K562 (cell line): ENCODE results near the gene MIDN. TPM values are rescaled to one million over a fixed set of nuclear protein-coding genes. Genes with fewer than 3 reads are reported as not detected.

Experiments
- CBX1 ChIP-seq: sonication (generic); IDR thresholded peaks from 2 replicates; pipeline ENCODE4 v1.6.1; 2016; ENCODE audit warnings: antibody characterized with exemption, low read depth, mild to moderate bottlenecking
- COPS2 ChIP-seq: fragments of 450-650 bp; conservative IDR thresholded peaks from 2 replicates; pipeline ENCODE4 v1.6.1; 2016; ENCODE audit warnings: mild to moderate bottlenecking, moderate library complexity
- GABPA ChIP-seq: fragments of 200-800 bp; sonication (Bioruptor generic); conservative IDR thresholded peaks from 2 replicates; pipeline ENCODE4 v1.6.1; 2016; ENCODE audit warnings: low read depth, missing genetic modification characterization, missing compliant biosample characterization
- GTF2E2 ChIP-seq: fragments of 200-800 bp; sonication (Bioruptor generic); IDR thresholded peaks from 2 replicates; pipeline ENCODE4 v1.6.1; 2016; ENCODE audit warnings: missing genetic modification characterization, missing compliant biosample characterization
- HSF4 ChIP-seq: fragments of 250-450 bp; sonication (Bioruptor Pico); IDR thresholded peaks from 2 replicates; pipeline ENCODE4 v2.1.2; 2022; ENCODE audit warnings: mild to moderate bottlenecking, moderate library complexity, borderline replicate concordance
- NFIC ChIP-seq: fragments of 450-650 bp; IDR thresholded peaks from 2 replicates; pipeline ENCODE4 v1.6.1; 2017; ENCODE audit warnings: mild to moderate bottlenecking, inconsistent platforms
- SRSF3 ChIP-seq: fragments of 200-400 bp; formaldehyde crosslinking; IDR thresholded peaks from 2 replicates; pipeline ENCODE4 v1.6.1; 2016; ENCODE audit warnings: mild to moderate bottlenecking, low read length, moderate library complexity; ENCODE audit not compliant: insufficient read depth
- STAT5B ChIP-seq: fragments of 250-450 bp; sonication (Bioruptor Pico); IDR thresholded peaks from 2 replicates; pipeline ENCODE4 v1.8.0; 2021; ENCODE audit warnings: mild to moderate bottlenecking, inconsistent platforms
- TOE1 ChIP-seq, 2 experiments: fragments of 450-650 bp in 1 of 2; sonication (generic) in 1 of 2; formaldehyde crosslinking in 1 of 2; IDR thresholded peaks; 2 replicates each; pipeline versions ENCODE4 v1.7.1 to v1.8.0; 2016 to 2022; ENCODE audit warnings: borderline replicate concordance in 2 of 2, mild to moderate bottlenecking in 2 of 2, antibody characterized with exemption in 1 of 2, inconsistent platforms in 1 of 2, low read depth in 1 of 2, missing genetic modification reagents in 1 of 2, moderate library complexity in 1 of 2
- ZBTB40 ChIP-seq, 2 experiments: fragments of 450-650 bp in 1 of 2; sonication (generic) in 1 of 2; formaldehyde crosslinking in 1 of 2; IDR thresholded peaks; 2 replicates each; pipeline versions ENCODE4 v1.7.1 to v1.9.0; 2016 to 2022; ENCODE audit warnings: inconsistent platforms in 1 of 2, mild to moderate bottlenecking in 1 of 2, missing genetic modification reagents in 1 of 2
- ZBTB43 ChIP-seq: sonication (generic); formaldehyde crosslinking; IDR thresholded peaks from 2 replicates; pipeline ENCODE4 v1.8.0; 2023; ENCODE audit warnings: mild to moderate bottlenecking, missing genetic modification reagents
- polyA plus RNA-seq, 8 experiments: library from polyadenylated mRNA; depleted of rRNA in 4 of 8; stranded (reverse) in 5 of 8; unstranded in 3 of 8; fragments of >200 nt; fragmentation: Nextera tagmentation in 2 of 8; fragmentation: Illumina TruSeq in 1 of 8; extraction: Ambion mirVana in 2 of 8; extraction: Trizol in 1 of 8; gene quantifications; 2 replicates each; pipeline versions ENCODE4 v1.2.1 to v1.2.3, GENCODE V29; 2011 to 2014; ENCODE audit warnings: inconsistent platforms in 1 of 8, missing spikeins in 1 of 8
- total RNA-seq, 7 experiments: library from RNA; depleted of rRNA in 6 of 7; stranded (reverse); fragments of >200 nt in 6 of 7; fragmentation: Illumina TruSeq in 2 of 7; extraction: Trizol in 2 of 7; gene quantifications; 2 replicates each; pipeline versions ENCODE4 v1.2.1 to v1.2.3, GENCODE V29; 2011 to 2021; ENCODE audit warnings: low replicate concordance in 1 of 7
- TF ChIP-seq, protein P1 (sequence below), 2 experiments: IDR thresholded peaks in 1 of 2; conservative IDR thresholded peaks in 1 of 2; 2 replicates each; pipeline ENCODE4 v1.6.1; 2016; ENCODE audit warnings: low read depth in 2 of 2, mild to moderate bottlenecking in 1 of 2, missing compliant biosample characterization in 1 of 2, missing genetic modification characterization in 1 of 2, moderate library complexity in 1 of 2

MIDN gene
- total and polyA plus RNA-seq, 9 of the 15 experiments (the other 6 are each of a cell fraction or from before 2014, with no cell fraction given): 0.17 to 120 (median 10.1) TPM

GRCh38 chr19:1260749-1261537 is 12.6 kb downstream of the MIDN start (continued):
- TF ChIP-seq GTF2E2 (tag) (no peak), SRSF3 (no peak), STAT5B (CRISPR knock-in tag) (no peak), COPS2 (no peak), ZBTB43 (CRISPR knock-in tag) (0 out of 2 replicates have a peak, but pooled peaks have one; percentile 85), GABPA (peak; percentile 76), TOE1 (IDR thresholded peaks at IDR 0.05; ENCODE audit: borderline replicate concordance) (no peak), TOE1 (CRISPR knock-in tag; IDR thresholded peaks at IDR 0.05; ENCODE audit: borderline replicate concordance, low read depth) (no peak), NFIC (0 out of 2 replicates have a peak, but pooled peaks have one; percentile 11), CBX1 (no peak), HSF4 (CRISPR knock-in tag) (no peak), ZBTB40 (IDR thresholded peaks at IDR 0.05) (0 out of 2 replicates have a peak, but pooled peaks have one; percentile 11), ZBTB40 (CRISPR knock-in tag; IDR thresholded peaks at IDR 0.05) (no peak)
- TF ChIP-seq, protein P1, sequence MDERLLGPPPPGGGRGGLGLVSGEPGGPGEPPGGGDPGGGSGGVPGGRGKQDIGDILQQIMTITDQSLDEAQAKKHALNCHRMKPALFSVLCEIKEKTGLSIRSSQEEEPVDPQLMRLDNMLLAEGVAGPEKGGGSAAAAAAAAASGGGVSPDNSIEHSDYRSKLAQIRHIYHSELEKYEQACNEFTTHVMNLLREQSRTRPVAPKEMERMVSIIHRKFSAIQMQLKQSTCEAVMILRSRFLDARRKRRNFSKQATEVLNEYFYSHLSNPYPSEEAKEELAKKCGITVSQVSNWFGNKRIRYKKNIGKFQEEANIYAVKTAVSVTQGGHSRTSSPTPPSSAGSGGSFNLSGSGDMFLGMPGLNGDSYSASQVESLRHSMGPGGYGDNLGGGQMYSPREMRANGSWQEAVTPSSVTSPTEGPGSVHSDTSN (CRISPR knock-in tag; IDR thresholded peaks at IDR 0.05; ENCODE audit: low read depth): peak; percentile 93
- TF ChIP-seq, protein P1 (tag; conservative IDR thresholded peaks at IDR 0.05; ENCODE audit: low read depth): peak; percentile 76
